CD4-positive, alpha-beta T cell treated with Interleukin-4 for 4 hours (primary cell): ENCODE data around the gene SORCS2.
"Not testable (repeated sequence)": the region's sequence is repeated elsewhere in the genome, so short reads cannot be mapped to it uniquely, and the experiment has no call there.

Experiments used
- DNase-seq: peaks from one replicate; pipeline ENCODE4 v3.0.0-alpha.2; 2020

Gene SORCS2

GRCh38 chr4:7160951-7161440, 31.3 kb upstream of the SORCS2 start:
- no peak for DNase-seq

DNA sequence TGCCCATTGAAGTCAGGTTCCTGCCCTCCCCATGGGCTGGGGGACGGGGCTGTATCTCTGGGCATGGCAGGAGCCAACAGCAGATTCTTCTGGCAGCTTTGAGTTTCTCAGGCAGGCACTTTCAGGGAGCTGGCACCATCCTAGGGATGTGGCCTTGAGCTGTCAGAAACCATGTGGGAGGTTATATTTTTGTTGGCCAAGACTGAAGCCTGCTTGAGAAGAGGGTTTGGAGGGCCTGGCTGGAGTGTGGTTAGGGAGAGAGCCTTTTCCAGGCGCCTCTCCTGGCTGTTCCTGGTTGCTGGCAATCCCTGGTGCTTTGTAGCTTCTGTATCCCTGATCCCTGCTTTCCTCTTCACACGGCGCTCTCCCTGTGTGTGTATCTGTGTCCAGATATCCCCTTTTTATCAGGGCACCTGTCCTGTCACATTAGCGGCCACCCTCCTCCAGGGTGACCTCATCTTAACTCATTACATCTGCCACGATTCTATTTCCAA, 30.6 kb upstream of the SORCS2 start:
- DNase-seq: no peak

DNA sequence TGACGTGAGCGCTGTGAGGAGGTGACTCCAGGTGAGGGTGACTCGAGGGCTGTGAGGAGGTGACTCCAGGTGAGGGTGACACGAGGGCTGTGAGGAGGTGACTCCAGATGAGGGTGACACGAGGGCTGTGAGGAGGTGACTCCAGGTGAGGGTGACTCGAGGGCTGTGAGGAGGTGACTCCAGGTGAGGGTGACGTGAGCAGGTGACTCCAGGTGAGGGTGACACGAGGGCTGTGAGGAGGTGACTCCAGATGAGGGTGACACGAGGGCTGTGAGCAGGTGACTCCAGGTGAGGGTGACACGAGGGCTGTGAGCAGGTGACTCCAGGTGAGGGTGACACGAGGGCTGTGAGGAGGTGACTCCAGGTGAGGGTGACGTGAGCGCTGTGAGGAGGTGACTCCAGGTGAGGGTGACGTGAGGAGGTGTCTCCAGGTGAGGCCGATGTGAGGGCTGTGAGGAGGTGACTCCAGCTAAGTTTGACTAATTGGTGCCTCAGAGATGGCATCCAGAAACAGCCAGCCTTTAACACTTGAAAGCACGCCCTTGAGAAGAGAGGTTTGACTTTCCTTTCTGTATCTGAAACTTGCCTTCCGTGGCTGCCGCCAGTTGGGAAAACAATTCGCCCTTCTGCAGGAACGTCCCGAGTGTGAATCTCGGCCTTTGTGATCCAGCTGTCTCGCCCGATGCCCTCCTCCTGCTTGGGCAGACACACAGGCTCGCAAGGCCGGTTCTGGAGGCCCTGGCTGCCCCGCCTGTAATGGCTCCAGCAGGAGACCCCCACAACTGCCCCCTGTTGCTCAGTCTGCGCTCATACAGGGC, 27.1 kb upstream of the SORCS2 start:
- DNase-seq: not testable (repeated sequence)

DNA sequence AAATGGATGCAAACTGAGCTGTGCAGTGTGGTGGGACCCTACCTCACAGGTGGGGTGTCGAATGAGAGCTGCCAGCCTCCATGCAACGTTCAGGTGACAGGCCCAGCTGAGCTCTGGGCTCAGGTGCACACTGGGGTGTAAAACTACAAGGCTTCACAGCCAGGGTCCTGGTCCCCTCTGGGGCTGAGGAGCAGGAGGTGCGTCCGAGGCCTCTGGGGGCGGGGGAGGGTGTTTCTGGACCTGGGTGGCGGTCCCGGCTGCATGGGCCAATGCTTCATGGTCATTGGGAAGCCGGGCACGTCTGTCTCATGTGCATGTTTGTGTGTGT, 26.5 kb upstream of the SORCS2 start:
- DNase-seq: no peak

DNA sequence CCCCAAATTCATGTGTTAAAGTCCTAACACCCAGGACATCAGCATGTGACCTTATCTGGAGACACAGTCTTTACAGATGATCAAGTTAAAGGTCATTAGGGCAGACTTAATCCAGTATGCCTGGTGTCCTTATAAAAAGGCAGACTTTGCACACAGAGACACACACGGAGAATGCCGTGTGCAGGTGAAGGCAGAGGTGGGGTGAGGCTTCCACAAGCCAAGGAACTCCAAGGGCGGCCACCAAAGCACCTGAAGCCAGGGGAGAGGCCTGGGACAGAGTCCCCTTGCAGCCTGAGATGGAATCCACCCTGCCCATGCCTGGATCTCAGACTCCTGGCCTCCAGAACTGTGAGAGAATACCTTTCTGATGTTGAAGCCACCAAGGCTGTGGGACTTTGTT, 26.1 kb upstream of the SORCS2 start:
- DNase-seq: no peak

GRCh38 chr4:7166981-7167700, 25.2 kb upstream of the SORCS2 start:
- no peak for DNase-seq

DNA sequence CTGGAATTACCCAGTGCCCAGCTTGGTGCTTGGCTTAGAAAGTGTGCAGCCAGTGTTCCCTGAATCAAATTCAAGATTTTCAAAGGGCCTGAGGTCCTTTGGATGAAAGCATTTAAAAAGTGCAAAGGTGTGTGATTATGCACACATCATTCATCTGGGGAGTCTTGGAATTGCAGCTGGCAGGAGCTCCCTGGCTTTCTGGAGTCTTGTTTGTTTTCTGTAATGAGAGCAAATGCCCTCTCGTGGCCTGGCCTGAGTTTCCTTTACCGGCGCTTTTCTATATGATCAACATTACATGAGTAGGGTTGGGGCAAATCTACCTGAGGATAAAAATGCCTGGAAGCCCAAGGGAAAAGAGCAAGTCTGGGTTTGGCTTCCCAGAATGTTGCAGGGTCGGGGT, 24.6 kb upstream of the SORCS2 start:
- DNase-seq: no peak

DNA sequence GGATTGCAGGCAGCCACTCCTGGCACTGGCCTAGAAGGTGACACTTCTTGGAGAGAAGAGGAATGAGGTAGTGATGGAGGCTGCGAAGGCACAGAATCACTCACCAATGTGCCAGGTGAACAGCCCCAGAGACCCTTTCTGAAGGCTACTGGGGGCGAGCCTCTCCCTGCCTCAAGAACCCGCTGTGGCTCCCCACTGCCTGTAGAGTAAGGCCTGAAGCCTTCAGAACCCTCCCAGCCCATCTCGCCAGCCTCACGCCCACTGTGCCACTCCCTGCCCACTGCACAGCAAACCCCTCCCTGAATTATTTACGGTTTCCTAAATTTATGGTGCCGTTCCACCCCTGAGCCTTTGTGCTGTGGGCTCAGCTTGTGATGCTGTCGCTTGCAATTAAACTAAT, 24.2 kb upstream of the SORCS2 start:
- no peak for DNase-seq

GRCh38 chr4:7169134-7169533, 23.2 kb upstream of the SORCS2 start:
- no peak for DNase-seq

GRCh38 chr4:7170012-7170411, 22.3 kb upstream of the SORCS2 start:
- DNase-seq: no peak

GRCh38 chr4:7171191-7171900, 21.0 kb upstream of the SORCS2 start:
- DNase-seq: no peak

GRCh38 chr4:7172508-7172907, 19.8 kb upstream of the SORCS2 start:
- no peak for DNase-seq

DNA sequence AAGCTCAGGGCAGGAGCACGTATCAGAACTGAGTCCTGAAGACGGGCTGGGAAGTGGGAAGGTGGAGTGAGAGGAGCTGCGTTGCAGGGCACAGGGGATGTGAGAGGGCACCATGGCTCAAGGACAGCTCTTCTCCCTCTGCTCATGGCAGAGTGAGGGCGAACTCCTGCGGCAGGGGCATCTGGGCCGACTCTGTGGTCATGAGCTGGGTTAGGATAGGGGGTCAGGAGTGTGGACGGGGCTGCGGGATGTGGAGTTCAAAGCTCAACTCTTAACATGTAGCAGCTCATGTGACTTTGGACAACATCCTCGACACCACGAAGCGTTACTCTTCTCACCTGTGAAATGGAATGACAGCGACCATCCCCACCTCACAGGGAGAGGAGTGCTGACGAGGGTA, 19.4 kb upstream of the SORCS2 start:
- DNase-seq: no peak

- DNase-seq: no peak
These were observed 18.4 kb upstream of the SORCS2 start for GRCh38 chr4:7173841-7174449.

DNA sequence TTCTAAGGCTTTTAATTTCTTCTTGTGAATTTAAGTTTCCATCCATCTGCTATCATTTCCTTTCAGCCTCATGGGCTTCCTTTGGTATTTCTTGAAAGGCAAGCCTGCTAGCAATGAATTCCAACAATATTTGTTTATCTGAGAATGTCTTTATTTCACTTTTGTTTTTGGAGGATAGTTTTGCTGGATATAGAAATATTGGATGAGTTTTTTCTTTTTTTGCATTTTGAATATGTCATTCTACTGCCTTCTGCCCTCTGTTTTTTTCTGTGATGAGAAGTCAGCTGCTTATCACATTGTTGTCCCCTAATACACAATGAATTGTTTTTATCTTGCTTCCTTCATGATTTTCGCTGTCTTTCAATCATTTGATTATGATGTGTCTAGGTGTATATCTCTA, 13.2 kb upstream of the SORCS2 start:
- DNase-seq: no peak

DNA sequence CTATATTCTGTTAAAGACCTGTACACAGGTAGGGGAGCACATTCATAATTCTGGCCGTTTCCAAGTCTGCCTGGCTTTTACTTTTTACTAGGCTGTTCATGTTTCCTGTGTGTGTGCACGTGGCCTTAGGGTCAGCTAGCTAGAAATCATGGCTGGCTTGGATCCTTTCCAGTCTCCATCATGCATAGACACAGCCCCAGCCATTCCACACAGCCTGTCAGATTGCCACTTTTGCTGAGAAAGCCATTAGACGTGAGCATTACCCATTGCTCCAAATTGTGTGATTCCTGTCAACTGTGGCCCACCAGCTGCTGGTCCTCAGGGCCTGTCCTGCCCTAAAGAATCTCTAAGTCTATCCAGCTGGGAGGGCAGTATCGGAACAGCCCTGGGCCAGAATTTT, 11.4 kb upstream of the SORCS2 start:
- DNase-seq: no peak

DNA sequence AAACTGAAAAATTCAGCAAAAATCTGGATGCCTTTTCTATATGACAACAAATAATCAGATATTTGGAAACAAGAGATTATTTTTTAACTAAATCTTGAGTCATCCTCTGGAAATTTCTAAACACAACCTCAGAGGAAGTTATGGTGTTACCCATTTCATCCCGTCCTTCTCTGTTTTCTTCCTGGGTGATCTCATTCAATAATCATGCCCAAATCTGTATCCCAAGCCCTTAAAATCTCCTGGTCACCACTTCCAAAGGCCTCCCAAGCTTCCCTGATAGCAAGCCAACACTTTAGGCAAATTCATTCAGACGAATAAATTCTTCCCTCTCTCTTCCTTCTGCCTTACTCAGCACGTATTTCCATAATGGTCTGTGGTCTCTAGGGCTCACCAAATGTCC, 9.7 kb upstream of the SORCS2 start:
- DNase-seq: no peak

DNA sequence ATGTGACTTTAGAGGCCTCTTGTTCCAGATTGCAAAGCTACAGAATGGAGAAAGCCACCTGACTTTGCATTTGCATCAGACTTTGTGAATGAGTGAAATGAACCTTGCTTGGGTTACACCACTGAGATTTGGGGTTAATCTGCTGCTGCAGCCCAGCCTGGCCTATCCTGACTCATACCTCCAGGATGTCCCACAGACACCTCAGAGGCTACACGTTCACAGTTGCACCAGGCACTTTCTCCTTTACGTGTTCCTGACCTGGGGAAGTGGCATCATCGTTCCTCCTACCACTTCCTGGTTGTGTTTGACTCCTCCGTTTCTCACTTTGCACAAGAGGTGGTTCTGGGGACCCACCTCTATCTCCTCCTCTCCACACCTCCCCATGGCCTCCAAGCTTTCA, 9.2 kb upstream of the SORCS2 start:
- DNase-seq: no peak

DNA sequence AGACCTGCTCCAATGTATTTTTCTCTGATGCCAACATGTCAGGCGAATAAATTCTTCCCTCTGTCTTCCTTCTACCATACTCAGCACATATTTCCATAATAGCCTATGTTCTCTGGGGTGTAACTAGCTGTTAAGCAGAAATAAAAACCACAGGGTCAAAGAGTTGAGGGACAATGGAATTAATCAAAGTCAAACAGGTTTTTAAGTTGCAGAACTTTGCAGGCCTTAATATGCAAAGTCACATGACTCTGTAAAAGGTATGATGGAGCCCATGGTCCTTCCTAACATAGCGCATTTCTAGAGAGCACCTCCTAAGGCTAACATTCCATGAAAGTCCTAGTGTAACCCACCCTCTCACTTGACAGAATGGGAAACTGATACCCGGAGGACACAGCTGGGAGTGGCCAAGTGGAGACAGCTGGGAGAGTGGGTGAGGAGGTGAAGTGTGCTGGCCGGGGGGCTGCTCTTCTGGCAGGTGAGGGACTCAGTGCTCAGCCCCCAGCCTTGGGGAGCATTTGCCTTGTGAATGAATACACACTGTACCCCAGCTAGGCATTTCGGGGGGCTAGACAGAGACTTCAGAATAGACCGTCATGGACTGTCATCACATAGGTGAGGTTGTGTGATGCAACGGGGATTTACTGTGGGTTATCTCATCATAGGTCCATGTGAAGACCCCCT, 8.4 kb upstream of the SORCS2 start:
- no peak for DNase-seq

GRCh38 chr4:7185487-7186030, 6.8 kb upstream of the SORCS2 start:
- DNase-seq: no peak

- DNase-seq: no peak
These were observed 6.3 kb upstream of the SORCS2 start for GRCh38 chr4:7186031-7186430.

DNA sequence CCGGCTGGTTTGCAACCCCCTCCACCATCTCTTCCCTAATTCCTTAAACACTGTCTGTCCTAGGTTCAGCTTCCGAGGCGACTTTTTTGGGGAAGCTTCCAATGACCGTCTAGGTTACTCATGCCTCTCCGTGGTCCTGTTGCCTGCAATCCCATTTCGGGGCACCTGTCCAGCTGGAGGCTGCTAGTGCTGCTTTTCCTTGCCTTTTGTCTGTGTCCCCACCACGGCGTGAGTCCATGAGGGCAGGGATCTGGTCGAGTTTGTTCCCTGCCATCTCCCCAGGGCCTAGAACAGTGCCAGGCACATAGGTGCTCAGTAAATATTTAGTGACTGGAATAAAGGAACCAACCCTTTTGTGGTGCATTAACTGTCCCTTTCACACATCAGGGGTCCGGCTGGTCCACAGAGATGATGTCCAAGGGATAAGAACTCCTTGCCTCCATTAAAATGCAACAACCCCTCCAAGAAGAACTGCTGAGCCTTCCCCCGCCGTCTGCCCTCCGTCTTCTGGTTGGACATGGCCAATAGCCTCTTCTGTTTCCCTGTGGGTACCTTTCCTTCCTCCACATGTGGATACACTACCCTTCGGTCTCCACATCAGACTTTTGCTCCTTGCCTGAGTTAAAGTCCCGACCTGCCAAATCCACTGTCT, 5.7 kb upstream of the SORCS2 start:
- no peak for DNase-seq
